Measurements from ENCODE around the gene CDT1. TPM values are rescaled to one million over a fixed set of nuclear protein-coding genes. Genes with fewer than 3 reads are reported as not detected.

Gene CDT1
- total RNA-seq, 1 experiment from 2014 or later, result 39.9 TPM

DNA sequence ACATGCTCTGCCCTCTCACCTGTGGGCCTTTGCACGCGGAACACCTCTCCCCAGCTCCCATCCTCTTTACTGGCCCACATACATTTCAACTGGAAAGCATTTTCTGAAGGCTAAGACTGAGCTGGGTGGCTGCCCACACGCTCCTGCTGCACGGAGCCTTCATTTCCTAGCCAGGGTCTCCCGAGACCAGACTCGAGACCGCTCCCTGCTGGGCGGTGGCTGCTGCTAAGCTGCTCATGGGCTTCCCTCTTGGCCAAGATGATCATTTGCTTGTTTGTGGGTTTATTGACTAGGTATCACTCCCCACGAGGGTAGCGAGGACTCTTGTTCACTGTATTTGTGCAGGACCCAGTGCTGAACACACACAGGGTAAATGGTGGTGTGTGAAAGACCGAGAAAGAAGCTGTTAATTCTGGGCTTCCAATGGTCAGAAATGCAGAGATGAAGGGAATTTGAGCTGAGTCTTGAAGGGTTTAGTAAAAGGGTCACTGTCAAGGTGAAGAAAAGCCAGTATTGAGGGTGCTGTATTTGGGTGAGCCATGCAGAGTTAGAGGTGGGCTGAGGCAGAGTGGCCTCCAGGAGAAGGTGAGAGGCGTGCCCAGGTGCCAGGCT lies 54.2 kb downstream of the CDT1 start:
- POLR2A ChIA-PET, result no interaction called here

More for the DNA sequence above, 54.2 kb downstream of the CDT1 start:
- CTCF ChIA-PET, result interaction anchor here (0.5 to 1.1 kb wide), 2 partner anchors 9 to 12 kb away, joined by 3 to 4 read pairs; no protein-coding TSS in a partner anchor
- Histone ChIP-seq H3K4me3 (ENCODE audit: low read depth in 2 of 2, low read length in 2 of 2) (peak overlapping the region; percentile 88 to 93), H3K4me1 (ENCODE audit: control insufficient read depth, insufficient read depth, low read length) (peaks cover 9% of the 10 kb centered on the region; the same call in 1 of the 2 replicates), H3K27ac (ENCODE audit: low read length) (peak overlapping the region; percentile 84), H3K27me3 (ENCODE audit: control insufficient read depth, insufficient read depth, low read length) (no peaks in the 10 kb centered on the region), H3K9me3 (ENCODE audit: control insufficient read depth, insufficient read depth, low read depth, low read length) (no peaks in the 10 kb centered on the region), H3K36me3 (ENCODE audit: control insufficient read depth, insufficient read depth, low read length) (peaks cover 6% of the 10 kb centered on the region; the same call in 1 of the 2 replicates)
- in situ Hi-C loops (cut with HindIII; ENCODE audit: low pct_unique_long_range_greater_than_20kb, low sequenced_read_pairs) (no loop called here), intact Hi-C loops (cut with micrococcal nuclease; ENCODE audit: unreplicated experiment) (no loop called here)
- BruUV-seq (replicated peaks), result no TSS peak
- TF ChIP-seq TCF7L2 (IDR thresholded peaks at IDR 0.05; ENCODE audit: low read depth, low read length) (no peak), SIN3A (IDR thresholded peaks at IDR 0.05; ENCODE audit: borderline replicate concordance, insufficient read depth, low read depth, low read length) (no peak), POLR2AphosphoS5 (IDR thresholded peaks at IDR 0.05; ENCODE audit: low read depth, low read length) (no peak)
- TF ChIP-seq, protein P1, sequence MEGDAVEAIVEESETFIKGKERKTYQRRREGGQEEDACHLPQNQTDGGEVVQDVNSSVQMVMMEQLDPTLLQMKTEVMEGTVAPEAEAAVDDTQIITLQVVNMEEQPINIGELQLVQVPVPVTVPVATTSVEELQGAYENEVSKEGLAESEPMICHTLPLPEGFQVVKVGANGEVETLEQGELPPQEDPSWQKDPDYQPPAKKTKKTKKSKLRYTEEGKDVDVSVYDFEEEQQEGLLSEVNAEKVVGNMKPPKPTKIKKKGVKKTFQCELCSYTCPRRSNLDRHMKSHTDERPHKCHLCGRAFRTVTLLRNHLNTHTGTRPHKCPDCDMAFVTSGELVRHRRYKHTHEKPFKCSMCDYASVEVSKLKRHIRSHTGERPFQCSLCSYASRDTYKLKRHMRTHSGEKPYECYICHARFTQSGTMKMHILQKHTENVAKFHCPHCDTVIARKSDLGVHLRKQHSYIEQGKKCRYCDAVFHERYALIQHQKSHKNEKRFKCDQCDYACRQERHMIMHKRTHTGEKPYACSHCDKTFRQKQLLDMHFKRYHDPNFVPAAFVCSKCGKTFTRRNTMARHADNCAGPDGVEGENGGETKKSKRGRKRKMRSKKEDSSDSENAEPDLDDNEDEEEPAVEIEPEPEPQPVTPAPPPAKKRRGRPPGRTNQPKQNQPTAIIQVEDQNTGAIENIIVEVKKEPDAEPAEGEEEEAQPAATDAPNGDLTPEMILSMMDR (IDR thresholded peaks at IDR 0.05), result no peak; the same call in 1 of the 2 replicates
- TF ChIP-seq, protein P2, sequence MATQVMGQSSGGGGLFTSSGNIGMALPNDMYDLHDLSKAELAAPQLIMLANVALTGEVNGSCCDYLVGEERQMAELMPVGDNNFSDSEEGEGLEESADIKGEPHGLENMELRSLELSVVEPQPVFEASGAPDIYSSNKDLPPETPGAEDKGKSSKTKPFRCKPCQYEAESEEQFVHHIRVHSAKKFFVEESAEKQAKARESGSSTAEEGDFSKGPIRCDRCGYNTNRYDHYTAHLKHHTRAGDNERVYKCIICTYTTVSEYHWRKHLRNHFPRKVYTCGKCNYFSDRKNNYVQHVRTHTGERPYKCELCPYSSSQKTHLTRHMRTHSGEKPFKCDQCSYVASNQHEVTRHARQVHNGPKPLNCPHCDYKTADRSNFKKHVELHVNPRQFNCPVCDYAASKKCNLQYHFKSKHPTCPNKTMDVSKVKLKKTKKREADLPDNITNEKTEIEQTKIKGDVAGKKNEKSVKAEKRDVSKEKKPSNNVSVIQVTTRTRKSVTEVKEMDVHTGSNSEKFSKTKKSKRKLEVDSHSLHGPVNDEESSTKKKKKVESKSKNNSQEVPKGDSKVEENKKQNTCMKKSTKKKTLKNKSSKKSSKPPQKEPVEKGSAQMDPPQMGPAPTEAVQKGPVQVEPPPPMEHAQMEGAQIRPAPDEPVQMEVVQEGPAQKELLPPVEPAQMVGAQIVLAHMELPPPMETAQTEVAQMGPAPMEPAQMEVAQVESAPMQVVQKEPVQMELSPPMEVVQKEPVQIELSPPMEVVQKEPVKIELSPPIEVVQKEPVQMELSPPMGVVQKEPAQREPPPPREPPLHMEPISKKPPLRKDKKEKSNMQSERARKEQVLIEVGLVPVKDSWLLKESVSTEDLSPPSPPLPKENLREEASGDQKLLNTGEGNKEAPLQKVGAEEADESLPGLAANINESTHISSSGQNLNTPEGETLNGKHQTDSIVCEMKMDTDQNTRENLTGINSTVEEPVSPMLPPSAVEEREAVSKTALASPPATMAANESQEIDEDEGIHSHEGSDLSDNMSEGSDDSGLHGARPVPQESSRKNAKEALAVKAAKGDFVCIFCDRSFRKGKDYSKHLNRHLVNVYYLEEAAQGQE (IDR thresholded peaks at IDR 0.05; ENCODE audit: insufficient read depth in 1 of 2, low read depth in 2 of 2, low read length in 1 of 2), result no peak
- DNase-seq (ENCODE audit: low read depth, low spot score) (peak; percentile 17), ATAC-seq (peak; percentile 69)

Other genes starting within 250 kb of the CDT1 start
- 45.9 TPM for gene ZC3H18, start 233.4 kb upstream of the CDT1 start, total RNA-seq (2021; ENCODE audit: unreplicated experiment)
- not detected for gene IL17C, start 165.2 kb upstream of the CDT1 start, total RNA-seq (2021; ENCODE audit: unreplicated experiment)
- 233 TPM for gene CYBA, start 152.7 kb upstream of the CDT1 start, total RNA-seq (2021; ENCODE audit: unreplicated experiment)
- gene MVD, start 140.7 kb upstream of the CDT1 start, total RNA-seq (2021; ENCODE audit: unreplicated experiment), result 96.8 TPM
- not detected for gene SNAI3, start 117.3 kb upstream of the CDT1 start, total RNA-seq (2021; ENCODE audit: unreplicated experiment)
- gene RNF166, start 97.4 kb upstream of the CDT1 start, total RNA-seq (2021; ENCODE audit: unreplicated experiment), result 19.8 TPM
- 24.8 TPM for gene CTU2, start 97.3 kb upstream of the CDT1 start, total RNA-seq (2021; ENCODE audit: unreplicated experiment)
- gene PIEZO1, start 18.6 kb upstream of the CDT1 start, total RNA-seq (2021; ENCODE audit: unreplicated experiment), result 175 TPM
- 231 TPM for gene APRT, start 8.1 kb downstream of the CDT1 start, total RNA-seq (2021; ENCODE audit: unreplicated experiment)
- 81.6 TPM for gene GALNS, start 53.2 kb downstream of the CDT1 start, total RNA-seq (2021; ENCODE audit: unreplicated experiment)
- 73.8 TPM for gene TRAPPC2L, start 53.3 kb downstream of the CDT1 start, total RNA-seq (2021; ENCODE audit: unreplicated experiment)
- gene PABPN1L, start 62.9 kb downstream of the CDT1 start, total RNA-seq (2021; ENCODE audit: unreplicated experiment), result not detected
- gene CBFA2T3, start 173.4 kb downstream of the CDT1 start, total RNA-seq (2021; ENCODE audit: unreplicated experiment), result 13.7 TPM